ENCODE results near the gene DLK2. TPM values are rescaled to one million over a fixed set of nuclear protein-coding genes. Genes with fewer than 3 reads are reported as not detected.

Gene DLK2
- total and polyA plus RNA-seq, 2 of the 13 experiments (the other 11 are each of a cell fraction or from before 2014, with no cell fraction given), result 1.2 to 3.8 TPM

GRCh38 chr6:43499028-43499815 lies 43.9 kb upstream of the DLK2 start (continued):
- TF ChIP-seq, protein P1, sequence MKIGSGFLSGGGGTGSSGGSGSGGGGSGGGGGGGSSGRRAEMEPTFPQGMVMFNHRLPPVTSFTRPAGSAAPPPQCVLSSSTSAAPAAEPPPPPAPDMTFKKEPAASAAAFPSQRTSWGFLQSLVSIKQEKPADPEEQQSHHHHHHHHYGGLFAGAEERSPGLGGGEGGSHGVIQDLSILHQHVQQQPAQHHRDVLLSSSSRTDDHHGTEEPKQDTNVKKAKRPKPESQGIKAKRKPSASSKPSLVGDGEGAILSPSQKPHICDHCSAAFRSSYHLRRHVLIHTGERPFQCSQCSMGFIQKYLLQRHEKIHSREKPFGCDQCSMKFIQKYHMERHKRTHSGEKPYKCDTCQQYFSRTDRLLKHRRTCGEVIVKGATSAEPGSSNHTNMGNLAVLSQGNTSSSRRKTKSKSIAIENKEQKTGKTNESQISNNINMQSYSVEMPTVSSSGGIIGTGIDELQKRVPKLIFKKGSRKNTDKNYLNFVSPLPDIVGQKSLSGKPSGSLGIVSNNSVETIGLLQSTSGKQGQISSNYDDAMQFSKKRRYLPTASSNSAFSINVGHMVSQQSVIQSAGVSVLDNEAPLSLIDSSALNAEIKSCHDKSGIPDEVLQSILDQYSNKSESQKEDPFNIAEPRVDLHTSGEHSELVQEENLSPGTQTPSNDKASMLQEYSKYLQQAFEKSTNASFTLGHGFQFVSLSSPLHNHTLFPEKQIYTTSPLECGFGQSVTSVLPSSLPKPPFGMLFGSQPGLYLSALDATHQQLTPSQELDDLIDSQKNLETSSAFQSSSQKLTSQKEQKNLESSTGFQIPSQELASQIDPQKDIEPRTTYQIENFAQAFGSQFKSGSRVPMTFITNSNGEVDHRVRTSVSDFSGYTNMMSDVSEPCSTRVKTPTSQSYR (CRISPR knock-in tag; IDR thresholded peaks at IDR 0.05; ENCODE audit: borderline replicate concordance), result no peak
- TF ChIP-seq, protein P2, sequence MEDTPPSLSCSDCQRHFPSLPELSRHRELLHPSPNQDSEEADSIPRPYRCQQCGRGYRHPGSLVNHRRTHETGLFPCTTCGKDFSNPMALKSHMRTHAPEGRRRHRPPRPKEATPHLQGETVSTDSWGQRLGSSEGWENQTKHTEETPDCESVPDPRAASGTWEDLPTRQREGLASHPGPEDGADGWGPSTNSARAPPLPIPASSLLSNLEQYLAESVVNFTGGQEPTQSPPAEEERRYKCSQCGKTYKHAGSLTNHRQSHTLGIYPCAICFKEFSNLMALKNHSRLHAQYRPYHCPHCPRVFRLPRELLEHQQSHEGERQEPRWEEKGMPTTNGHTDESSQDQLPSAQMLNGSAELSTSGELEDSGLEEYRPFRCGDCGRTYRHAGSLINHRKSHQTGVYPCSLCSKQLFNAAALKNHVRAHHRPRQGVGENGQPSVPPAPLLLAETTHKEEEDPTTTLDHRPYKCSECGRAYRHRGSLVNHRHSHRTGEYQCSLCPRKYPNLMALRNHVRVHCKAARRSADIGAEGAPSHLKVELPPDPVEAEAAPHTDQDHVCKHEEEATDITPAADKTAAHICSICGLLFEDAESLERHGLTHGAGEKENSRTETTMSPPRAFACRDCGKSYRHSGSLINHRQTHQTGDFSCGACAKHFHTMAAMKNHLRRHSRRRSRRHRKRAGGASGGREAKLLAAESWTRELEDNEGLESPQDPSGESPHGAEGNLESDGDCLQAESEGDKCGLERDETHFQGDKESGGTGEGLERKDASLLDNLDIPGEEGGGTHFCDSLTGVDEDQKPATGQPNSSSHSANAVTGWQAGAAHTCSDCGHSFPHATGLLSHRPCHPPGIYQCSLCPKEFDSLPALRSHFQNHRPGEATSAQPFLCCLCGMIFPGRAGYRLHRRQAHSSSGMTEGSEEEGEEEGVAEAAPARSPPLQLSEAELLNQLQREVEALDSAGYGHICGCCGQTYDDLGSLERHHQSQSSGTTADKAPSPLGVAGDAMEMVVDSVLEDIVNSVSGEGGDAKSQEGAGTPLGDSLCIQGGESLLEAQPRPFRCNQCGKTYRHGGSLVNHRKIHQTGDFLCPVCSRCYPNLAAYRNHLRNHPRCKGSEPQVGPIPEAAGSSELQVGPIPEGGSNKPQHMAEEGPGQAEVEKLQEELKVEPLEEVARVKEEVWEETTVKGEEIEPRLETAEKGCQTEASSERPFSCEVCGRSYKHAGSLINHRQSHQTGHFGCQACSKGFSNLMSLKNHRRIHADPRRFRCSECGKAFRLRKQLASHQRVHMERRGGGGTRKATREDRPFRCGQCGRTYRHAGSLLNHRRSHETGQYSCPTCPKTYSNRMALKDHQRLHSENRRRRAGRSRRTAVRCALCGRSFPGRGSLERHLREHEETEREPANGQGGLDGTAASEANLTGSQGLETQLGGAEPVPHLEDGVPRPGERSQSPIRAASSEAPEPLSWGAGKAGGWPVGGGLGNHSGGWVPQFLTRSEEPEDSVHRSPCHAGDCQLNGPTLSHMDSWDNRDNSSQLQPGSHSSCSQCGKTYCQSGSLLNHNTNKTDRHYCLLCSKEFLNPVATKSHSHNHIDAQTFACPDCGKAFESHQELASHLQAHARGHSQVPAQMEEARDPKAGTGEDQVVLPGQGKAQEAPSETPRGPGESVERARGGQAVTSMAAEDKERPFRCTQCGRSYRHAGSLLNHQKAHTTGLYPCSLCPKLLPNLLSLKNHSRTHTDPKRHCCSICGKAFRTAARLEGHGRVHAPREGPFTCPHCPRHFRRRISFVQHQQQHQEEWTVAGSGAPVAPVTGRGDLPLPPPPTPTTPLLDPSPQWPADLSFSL (CRISPR knock-in tag; IDR thresholded peaks at IDR 0.05), result no peak
- TF ChIP-seq ZNF367 (CRISPR knock-in tag; IDR thresholded peaks at IDR 0.05; ENCODE audit: borderline replicate concordance), result no peak
- TF ChIP-seq MIXL1 (CRISPR knock-in tag; IDR thresholded peaks at IDR 0.05), result peak; percentile 69
- TF ChIP-seq ZNF547 (CRISPR knock-in tag; IDR thresholded peaks at IDR 0.05), result 0 out of 2 replicates have a peak, but pooled peaks have one; percentile 55
- TF ChIP-seq ZNF567 (CRISPR knock-in tag; IDR thresholded peaks at IDR 0.05; ENCODE audit: borderline replicate concordance), result no peak
- no peak for TF ChIP-seq HMG20A (CRISPR knock-in tag; IDR thresholded peaks at IDR 0.05; ENCODE audit: borderline replicate concordance)
- 0 out of 2 replicates have a peak, but pooled peaks have one; percentile 23 for TF ChIP-seq ZNF331 (CRISPR knock-in tag; IDR thresholded peaks at IDR 0.05)
- no peak for TF ChIP-seq ZNF615 (CRISPR knock-in tag; IDR thresholded peaks at IDR 0.05; ENCODE audit: borderline replicate concordance)
- peak; percentile 71; the same call in 1 of the 2 replicates for TF ChIP-seq SOX5 (CRISPR knock-in tag; IDR thresholded peaks at IDR 0.05; ENCODE audit: borderline replicate concordance)
- TF ChIP-seq ZNF703 (CRISPR knock-in tag; IDR thresholded peaks at IDR 0.05; ENCODE audit: borderline replicate concordance), result no peak
- TF ChIP-seq, protein P3, sequence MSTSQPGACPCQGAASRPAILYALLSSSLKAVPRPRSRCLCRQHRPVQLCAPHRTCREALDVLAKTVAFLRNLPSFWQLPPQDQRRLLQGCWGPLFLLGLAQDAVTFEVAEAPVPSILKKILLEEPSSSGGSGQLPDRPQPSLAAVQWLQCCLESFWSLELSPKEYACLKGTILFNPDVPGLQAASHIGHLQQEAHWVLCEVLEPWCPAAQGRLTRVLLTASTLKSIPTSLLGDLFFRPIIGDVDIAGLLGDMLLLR (CRISPR knock-in tag; IDR thresholded peaks at IDR 0.05), result no peak
- TF ChIP-seq SETDB1 (CRISPR knock-in tag; IDR thresholded peaks at IDR 0.05; ENCODE audit: borderline replicate concordance), result no peak
- TF ChIP-seq MTERF4 (CRISPR knock-in tag; IDR thresholded peaks at IDR 0.05), result no peak
- TF ChIP-seq TFDP1 (CRISPR knock-in tag; IDR thresholded peaks at IDR 0.05; ENCODE audit: borderline replicate concordance), result no peak
